Activated B cell treated with CpG ODN at 0.5 μM for 24 hours (primary cell): ENCODE results near the gene ADSL. TPM values are rescaled to one million over a fixed set of nuclear protein-coding genes. Genes with fewer than 3 reads are reported as not detected.
A peak's percentile ranks its signal among the peaks of the same experiment; 100 is the strongest.

Experiments
- ATAC-seq: fragments of 200-7000 bp; cut with Tn5 transposase; one replicate; pipeline ENCODE4 v1.10.0; 2021; ENCODE audit warnings: low read depth, mild to moderate bottlenecking, moderate library complexity
- CTCF ChIA-PET: fragments of 350-600 bp; sonication (Branson Sonifier 250); formaldehyde crosslinking; loops from one replicate; lab custom pipeline; 2021; ENCODE audit warnings: antibody characterized with exemption; lab: Charles Lee
- POLR2A ChIA-PET: fragments of 350-600 bp; sonication (Branson Sonifier 250); formaldehyde crosslinking; loops from one replicate; lab custom pipeline; 2021; ENCODE audit warnings: antibody characterized with exemption; lab: Charles Lee
- DNase-seq: peaks from one replicate; pipeline ENCODE4 v3.0.0; 2022
- H3K27ac Mint-ChIP-seq: one replicate; pipeline ENCODE4 v1.8.0; 2020; ENCODE audit warnings: mixed read lengths
- H3K27me3 Mint-ChIP-seq: one replicate; pipeline ENCODE4 v1.8.0; 2021; ENCODE audit warnings: mixed read lengths
- H3K36me3 Mint-ChIP-seq: one replicate; pipeline ENCODE4 v1.8.0; 2021; ENCODE audit warnings: low read depth, mixed read lengths
- H3K4me1 Mint-ChIP-seq: one replicate; pipeline ENCODE4 v1.8.0; 2021; ENCODE audit warnings: mixed read lengths
- H3K4me3 Mint-ChIP-seq: one replicate; pipeline ENCODE4 v1.8.0; 2020; ENCODE audit warnings: mild to moderate bottlenecking, mixed read lengths
- H3K9me3 Mint-ChIP-seq: one replicate; pipeline ENCODE4 v1.8.0; 2020; ENCODE audit warnings: mixed read lengths
- intact Hi-C: fragments of 100-400 bp; cut with micrococcal nuclease; formaldehyde crosslinking; loops from one replicate; pipeline ENCODE4 v1.15.1; 2024
- total RNA-seq: library from RNA; stranded (reverse); gene quantifications from 2 replicates; pipeline ENCODE4 v1.2.3, GENCODE V29; 2022
- TF ChIP-seq, protein P1 (sequence below): fragments of 200-600 bp; IDR thresholded peaks from one replicate; pipeline ENCODE4 v1.8.0; 2022; ENCODE audit warnings: antibody characterized with exemption, mild to moderate bottlenecking

The ADSL gene
- total RNA-seq, 1 donor from 2014 or later: 102 TPM

DNA sequence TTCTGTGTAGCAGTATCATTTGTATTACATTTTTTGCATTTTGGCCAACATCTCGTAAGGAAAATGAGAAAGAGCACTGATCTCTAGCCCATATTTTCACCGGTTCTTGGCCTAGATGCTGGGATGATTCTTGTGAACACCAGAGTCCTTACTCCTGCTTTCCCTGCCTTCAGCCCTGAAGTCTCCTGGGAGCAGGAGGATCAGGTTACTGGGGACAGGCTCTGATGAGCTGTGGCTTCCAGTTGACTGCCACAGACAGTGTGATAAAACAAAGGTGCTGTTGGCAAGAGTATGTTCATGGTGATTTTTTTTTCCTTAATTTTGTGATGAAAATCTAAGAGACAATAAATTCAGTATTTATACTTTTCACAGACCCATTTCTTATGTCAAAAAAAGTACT is 34.2 kb upstream of the ADSL start:
- TF ChIP-seq, protein P1, sequence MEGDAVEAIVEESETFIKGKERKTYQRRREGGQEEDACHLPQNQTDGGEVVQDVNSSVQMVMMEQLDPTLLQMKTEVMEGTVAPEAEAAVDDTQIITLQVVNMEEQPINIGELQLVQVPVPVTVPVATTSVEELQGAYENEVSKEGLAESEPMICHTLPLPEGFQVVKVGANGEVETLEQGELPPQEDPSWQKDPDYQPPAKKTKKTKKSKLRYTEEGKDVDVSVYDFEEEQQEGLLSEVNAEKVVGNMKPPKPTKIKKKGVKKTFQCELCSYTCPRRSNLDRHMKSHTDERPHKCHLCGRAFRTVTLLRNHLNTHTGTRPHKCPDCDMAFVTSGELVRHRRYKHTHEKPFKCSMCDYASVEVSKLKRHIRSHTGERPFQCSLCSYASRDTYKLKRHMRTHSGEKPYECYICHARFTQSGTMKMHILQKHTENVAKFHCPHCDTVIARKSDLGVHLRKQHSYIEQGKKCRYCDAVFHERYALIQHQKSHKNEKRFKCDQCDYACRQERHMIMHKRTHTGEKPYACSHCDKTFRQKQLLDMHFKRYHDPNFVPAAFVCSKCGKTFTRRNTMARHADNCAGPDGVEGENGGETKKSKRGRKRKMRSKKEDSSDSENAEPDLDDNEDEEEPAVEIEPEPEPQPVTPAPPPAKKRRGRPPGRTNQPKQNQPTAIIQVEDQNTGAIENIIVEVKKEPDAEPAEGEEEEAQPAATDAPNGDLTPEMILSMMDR: no peak
- Mint-ChIP-seq H3K4me1 (no peaks in the 10 kb centered on the region), H3K9me3 (no peaks in the 10 kb centered on the region), H3K27me3 (no peaks in the 10 kb centered on the region), H3K27ac (no peak overlapping the region), H3K4me3 (no peak overlapping the region), H3K36me3 (peaks cover 97% of the 10 kb centered on the region)
- intact Hi-C loops: no loop called here
- ATAC-seq: no peak
- DNase-seq: no peak
- ChIA-PET POLR2A (no interaction called here), CTCF (no interaction called here)

DNA sequence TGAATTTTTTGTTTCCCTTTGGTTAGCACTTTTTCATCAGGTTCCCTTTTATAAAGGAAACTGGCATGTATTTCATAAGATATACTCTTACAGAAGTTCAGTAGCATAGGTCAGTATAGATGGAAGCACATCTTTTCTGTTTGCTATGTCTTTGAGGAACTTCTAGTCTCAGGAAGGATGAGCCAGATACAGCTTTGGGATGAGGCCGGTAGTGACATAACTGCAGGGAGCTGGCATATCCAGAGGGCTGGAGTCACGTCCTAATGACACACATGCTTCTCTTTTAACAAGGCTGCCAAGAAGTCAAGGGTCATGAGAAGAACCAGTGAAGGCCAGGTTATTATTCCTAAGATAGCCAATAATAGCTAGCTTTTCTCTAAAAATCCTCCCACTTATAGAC is 33.3 kb upstream of the ADSL start:
- ChIA-PET CTCF (no interaction called here), POLR2A (no interaction called here)
- no peak for ATAC-seq
- Mint-ChIP-seq H3K4me1 (no peaks in the 10 kb centered on the region), H3K27me3 (no peaks in the 10 kb centered on the region), H3K27ac (peak overlapping the region; percentile 19), H3K36me3 (peaks cover 97% of the 10 kb centered on the region), H3K4me3 (no peak overlapping the region), H3K9me3 (no peaks in the 10 kb centered on the region)
- intact Hi-C loops: no loop called here
- no peak for DNase-seq
- TF ChIP-seq, protein P1: no peak

GRCh38 chr22:40314041-40314440 is 32.3 kb upstream of the ADSL start:
- intact Hi-C loops: no loop called here
- TF ChIP-seq, protein P1: no peak
- Mint-ChIP-seq H3K4me1 (no peaks in the 10 kb centered on the region), H3K36me3 (peaks cover 96% of the 10 kb centered on the region), H3K27me3 (no peaks in the 10 kb centered on the region), H3K27ac (no peak overlapping the region), H3K9me3 (no peaks in the 10 kb centered on the region), H3K4me3 (no peak overlapping the region)
- POLR2A ChIA-PET: no interaction called here
- DNase-seq (no peak), ATAC-seq (no peak)
- CTCF ChIA-PET: no interaction called here

DNA sequence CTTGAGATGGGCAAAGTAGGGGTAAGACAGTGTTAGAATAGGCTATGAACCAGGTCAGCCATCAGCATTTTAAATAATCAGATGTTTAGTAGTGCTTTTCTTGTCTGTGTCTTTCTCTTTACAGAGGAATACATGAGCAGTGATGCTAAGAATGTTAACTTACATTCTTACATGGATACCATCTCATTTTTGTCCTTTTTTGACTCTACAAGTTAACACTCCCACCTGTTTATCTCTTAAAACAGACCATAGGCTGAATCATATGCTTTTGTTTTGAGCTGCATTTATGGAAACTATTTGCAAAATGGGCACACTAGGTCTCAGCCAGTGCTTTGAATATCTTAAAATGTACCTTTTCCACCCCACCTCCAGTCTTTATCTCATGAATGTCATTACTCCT is 25.6 kb upstream of the ADSL start:
- ChIA-PET POLR2A (no interaction called here), CTCF (no interaction called here)
- H3K27ac Mint-ChIP-seq: no peak overlapping the region
- intact Hi-C loops: no loop called here
- H3K4me3 Mint-ChIP-seq: no peak overlapping the region
- no peak for DNase-seq
- TF ChIP-seq, protein P1: no peak
- no peak for ATAC-seq
- H3K9me3 Mint-ChIP-seq: no peaks in the 10 kb centered on the region
- H3K27me3 Mint-ChIP-seq: no peaks in the 10 kb centered on the region
- H3K4me1 Mint-ChIP-seq: peaks cover 10% of the 10 kb centered on the region
- H3K36me3 Mint-ChIP-seq: peaks cover 88% of the 10 kb centered on the region

DNA sequence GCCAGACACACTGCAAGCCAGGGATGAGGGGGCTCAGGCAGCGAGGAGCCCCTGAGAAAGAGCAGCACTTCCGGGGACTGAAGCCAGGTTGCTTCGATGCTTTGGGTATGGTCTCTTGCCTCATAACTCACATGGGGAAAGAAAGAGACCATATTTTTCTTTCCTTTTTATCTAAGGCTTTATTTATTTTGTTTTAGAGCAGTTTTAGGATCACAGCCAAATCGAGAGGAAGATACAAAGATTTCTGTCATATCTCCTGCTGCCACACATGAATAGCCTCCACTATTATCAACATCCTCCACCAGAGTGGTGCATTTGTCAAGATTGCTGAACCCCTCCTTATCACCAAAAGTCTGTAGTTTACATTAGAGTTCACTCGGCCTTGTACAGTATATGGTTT is 24.3 kb upstream of the ADSL start:
- Mint-ChIP-seq H3K27ac (no peak overlapping the region), H3K36me3 (peaks cover 82% of the 10 kb centered on the region), H3K4me3 (no peak overlapping the region), H3K27me3 (no peaks in the 10 kb centered on the region), H3K4me1 (peaks cover 10% of the 10 kb centered on the region), H3K9me3 (no peaks in the 10 kb centered on the region)
- intact Hi-C loops: no loop called here
- ChIA-PET CTCF (interaction anchor here (0.8 kb wide), 1 partner anchor 25 kb away, joined by 4 read pairs; no protein-coding TSS in a partner anchor), POLR2A (no interaction called here)
- TF ChIP-seq, protein P1: no peak
- ATAC-seq (no peak), DNase-seq (no peak)
